Loucy (cell line): ENCODE results near the gene BCL11B.

Experiments
- H2AFZ ChIP-seq: fragments of 200-600 bp; sonication (generic); 2 replicates; pipeline ENCODE4 v1.6.0; 2016; ENCODE audit warnings: antibody characterized with exemption, mild to moderate bottlenecking, low read length, moderate library complexity
- H3F3A ChIP-seq: fragments of 200-600 bp; 2 replicates; pipeline ENCODE4 v1.6.0; 2016; ENCODE audit warnings: antibody characterized with exemption, low read depth, mild to moderate bottlenecking
- H3K27me3 ChIP-seq: fragments of 200-600 bp; sonication (generic); 2 replicates; pipeline ENCODE4 v1.6.1; 2014; ENCODE audit warnings: low read length, mild to moderate bottlenecking; ENCODE audit not compliant: insufficient read depth, poor library complexity, severe bottlenecking
- H3K36me3 ChIP-seq: fragments of 200-600 bp; sonication (generic); 2 replicates; pipeline ENCODE4 v1.6.1; 2016; ENCODE audit warnings: low read length; ENCODE audit not compliant: insufficient read depth
- H3K4me1 ChIP-seq: fragments of 200-600 bp; sonication (generic); 2 replicates; pipeline ENCODE4 v1.5.1; 2014; ENCODE audit warnings: low read length, mild to moderate bottlenecking; ENCODE audit not compliant: insufficient read depth, poor library complexity, severe bottlenecking
- H3K4me2 ChIP-seq: fragments of 200-600 bp; sonication (generic); 2 replicates; pipeline ENCODE4 v1.6.0; 2014; ENCODE audit warnings: antibody characterized with exemption, low read length, low read depth, mild to moderate bottlenecking; ENCODE audit not compliant: poor library complexity, severe bottlenecking
- H3K4me3 ChIP-seq: fragments of 200-600 bp; sonication (generic); 2 replicates; pipeline ENCODE4 v1.5.1; 2014; ENCODE audit warnings: low read length, mild to moderate bottlenecking, mixed read lengths; ENCODE audit not compliant: poor library complexity, severe bottlenecking
- H3K79me2 ChIP-seq: fragments of 200-600 bp; sonication (generic); 2 replicates; pipeline ENCODE4 v1.6.1; 2014; ENCODE audit warnings: low read length; ENCODE audit not compliant: insufficient read depth
- H3K9ac ChIP-seq: fragments of 200-600 bp; sonication (generic); 2 replicates; pipeline ENCODE4 v1.6.0; 2014; ENCODE audit warnings: mild to moderate bottlenecking, low read depth, low read length, moderate library complexity; ENCODE audit not compliant: poor library complexity, severe bottlenecking
- H3K9me2 ChIP-seq: fragments of 200-600 bp; sonication (generic); replicated peaks from 2 replicates; pipeline ENCODE4 v1.6.1; 2016; ENCODE audit warnings: low read depth, low read length, mixed read lengths
- H3K9me3 ChIP-seq: fragments of 200-600 bp; sonication (generic); 2 replicates; pipeline ENCODE4 v1.6.1; 2014; ENCODE audit warnings: mild to moderate bottlenecking, antibody characterized with exemption, low read length, low read depth; ENCODE audit not compliant: insufficient read depth
- H4K20me1 ChIP-seq: fragments of 200-600 bp; sonication (generic); 2 replicates; pipeline ENCODE4 v1.6.0; 2014; ENCODE audit warnings: antibody characterized with exemption, low read length, mild to moderate bottlenecking; ENCODE audit not compliant: insufficient read depth, poor library complexity, severe bottlenecking
- EZH2phosphoT487 ChIP-seq: fragments of 200-600 bp; IDR thresholded peaks from 2 replicates; pipeline ENCODE4 v1.6.1; 2018; ENCODE audit warnings: antibody characterized with exemption, mild to moderate bottlenecking, moderate library complexity, borderline replicate concordance
- TF ChIP-seq, protein P1 (sequence below): fragments of 200-600 bp; sonication (generic); conservative IDR thresholded peaks from 2 replicates; pipeline ENCODE4 v1.5.1; 2014; ENCODE audit warnings: mild to moderate bottlenecking, antibody characterized with exemption, low read length

The BCL11B gene

DNA sequence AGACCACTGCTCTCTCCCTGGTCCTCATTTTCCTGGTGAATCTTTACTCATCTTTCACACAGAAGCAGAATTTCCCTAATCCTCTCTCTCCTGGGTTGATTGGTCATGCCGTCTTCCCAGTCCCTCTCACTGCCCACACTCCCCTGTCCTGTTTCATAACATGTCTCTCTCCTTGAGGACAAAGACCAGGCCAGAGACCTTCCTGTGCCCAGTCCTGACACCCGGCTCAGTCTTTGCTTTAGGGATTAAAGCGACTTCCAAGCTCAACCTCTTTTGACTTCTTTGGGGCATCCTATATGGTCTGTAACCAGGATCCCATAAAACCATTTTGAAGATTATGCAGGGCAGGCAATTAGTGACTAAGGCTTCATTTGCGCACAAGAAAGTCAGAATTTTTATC, 105.5 kb downstream of the BCL11B start:
- H4K20me1 ChIP-seq, result no peaks in the 10 kb centered on the region
- no peaks in the 10 kb centered on the region for H3K4me1 ChIP-seq
- no peaks in the 10 kb centered on the region for H3K9me3 ChIP-seq
- H3K79me2 ChIP-seq, result no peaks in the 10 kb centered on the region
- peaks cover 10% of the 10 kb centered on the region; the same call in 1 of the 2 replicates for H3K36me3 ChIP-seq
- H3K9ac ChIP-seq, result no peak overlapping the region
- H3K27me3 ChIP-seq, result no peaks in the 10 kb centered on the region
- no peaks in the 10 kb centered on the region; the same call in 1 of the 2 replicates for H3F3A ChIP-seq
- no peak for TF ChIP-seq EZH2phosphoT487
- TF ChIP-seq, protein P1, sequence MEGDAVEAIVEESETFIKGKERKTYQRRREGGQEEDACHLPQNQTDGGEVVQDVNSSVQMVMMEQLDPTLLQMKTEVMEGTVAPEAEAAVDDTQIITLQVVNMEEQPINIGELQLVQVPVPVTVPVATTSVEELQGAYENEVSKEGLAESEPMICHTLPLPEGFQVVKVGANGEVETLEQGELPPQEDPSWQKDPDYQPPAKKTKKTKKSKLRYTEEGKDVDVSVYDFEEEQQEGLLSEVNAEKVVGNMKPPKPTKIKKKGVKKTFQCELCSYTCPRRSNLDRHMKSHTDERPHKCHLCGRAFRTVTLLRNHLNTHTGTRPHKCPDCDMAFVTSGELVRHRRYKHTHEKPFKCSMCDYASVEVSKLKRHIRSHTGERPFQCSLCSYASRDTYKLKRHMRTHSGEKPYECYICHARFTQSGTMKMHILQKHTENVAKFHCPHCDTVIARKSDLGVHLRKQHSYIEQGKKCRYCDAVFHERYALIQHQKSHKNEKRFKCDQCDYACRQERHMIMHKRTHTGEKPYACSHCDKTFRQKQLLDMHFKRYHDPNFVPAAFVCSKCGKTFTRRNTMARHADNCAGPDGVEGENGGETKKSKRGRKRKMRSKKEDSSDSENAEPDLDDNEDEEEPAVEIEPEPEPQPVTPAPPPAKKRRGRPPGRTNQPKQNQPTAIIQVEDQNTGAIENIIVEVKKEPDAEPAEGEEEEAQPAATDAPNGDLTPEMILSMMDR, result no peak
- no peak overlapping the region for H3K4me3 ChIP-seq
- H2AFZ ChIP-seq, result no peak overlapping the region
- H3K4me2 ChIP-seq, result no peak overlapping the region
- H3K9me2 ChIP-seq, result no peaks in the 10 kb centered on the region

DNA sequence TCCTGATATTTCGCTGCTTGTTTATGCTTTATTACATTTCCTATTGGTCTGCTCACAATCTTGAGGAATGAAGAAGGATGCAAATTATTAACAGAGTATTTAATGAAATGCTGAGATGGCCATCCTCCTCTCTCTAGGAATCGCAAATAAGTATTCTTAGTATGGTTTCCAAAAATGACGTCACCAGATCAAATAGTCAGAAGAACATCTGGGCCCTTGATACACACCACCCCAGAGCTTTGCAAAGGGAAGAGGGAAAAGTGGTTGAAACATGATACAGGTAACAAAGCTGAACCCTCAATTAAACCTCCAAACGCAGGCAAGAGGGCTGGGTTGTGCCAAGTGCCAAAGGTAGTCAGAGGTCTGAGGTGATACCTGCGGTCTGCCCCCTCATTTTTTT, 107.3 kb downstream of the BCL11B start:
- no peak overlapping the region for H3K4me2 ChIP-seq
- H3K9ac ChIP-seq, result no peak overlapping the region
- TF ChIP-seq, protein P1, result no peak
- H3F3A ChIP-seq, result no peaks in the 10 kb centered on the region; the same call in 1 of the 2 replicates
- no peaks in the 10 kb centered on the region for H3K36me3 ChIP-seq
- H3K4me1 ChIP-seq, result no peaks in the 10 kb centered on the region
- no peaks in the 10 kb centered on the region for H3K9me3 ChIP-seq
- H3K4me3 ChIP-seq, result no peak overlapping the region
- H4K20me1 ChIP-seq, result no peaks in the 10 kb centered on the region
- no peaks in the 10 kb centered on the region for H3K9me2 ChIP-seq
- H3K27me3 ChIP-seq, result no peaks in the 10 kb centered on the region
- H3K79me2 ChIP-seq, result no peaks in the 10 kb centered on the region
- H2AFZ ChIP-seq, result no peak overlapping the region

- Histone ChIP-seq H4K20me1 (no peaks in the 10 kb centered on the region), H3K79me2 (no peaks in the 10 kb centered on the region), H2AFZ (no peak overlapping the region), H3K4me1 (no peaks in the 10 kb centered on the region), H3K36me3 (no peaks in the 10 kb centered on the region), H3K4me3 (no peak overlapping the region), H3K9ac (no peak overlapping the region), H3K27me3 (no peaks in the 10 kb centered on the region), H3K4me2 (no peak overlapping the region), H3F3A (no peaks in the 10 kb centered on the region; the same call in 1 of the 2 replicates), H3K9me3 (no peaks in the 10 kb centered on the region), H3K9me2 (no peaks in the 10 kb centered on the region)
- TF ChIP-seq, protein P1, result no peak
- no peak for TF ChIP-seq EZH2phosphoT487
These were observed 108.6 kb downstream of the BCL11B start for GRCh38 chr14:99163446-99163845.
